Airway epithelial cell (primary cell): ENCODE data around the gene C19orf85. TPM values are rescaled to one million over a fixed set of nuclear protein-coding genes. Genes with fewer than 3 reads are reported as not detected.

ENCODE experiments used
- total RNA-seq: library from RNA; depleted of rRNA; stranded (reverse); fragments of >200 nt; gene quantifications from 2 replicates; pipeline ENCODE4 v1.2.3, GENCODE V29; 2015

The C19orf85 gene
- total RNA-seq, result not detected in 2 replicates

DNA sequence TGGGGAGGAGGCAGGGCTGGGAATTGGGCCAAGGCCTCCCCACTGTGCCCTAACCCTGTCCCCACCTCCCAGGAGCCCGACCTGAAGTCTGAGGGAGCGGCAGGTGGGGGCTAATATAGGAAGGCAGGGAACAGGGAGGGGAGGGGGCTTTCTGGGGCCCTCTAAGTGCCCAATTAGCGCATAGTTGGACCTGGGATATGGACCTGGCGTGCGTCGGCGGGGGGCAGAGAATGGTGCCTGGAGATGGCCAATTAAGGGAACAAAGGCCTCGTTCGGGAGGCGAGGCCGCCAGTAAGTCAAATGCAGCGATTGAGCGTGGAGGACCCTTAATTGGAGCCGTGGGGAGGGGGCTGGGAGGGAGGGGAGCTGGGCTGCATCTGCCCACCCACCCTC, at the start of gene C19orf85:
Gene C19orf85 (minus strand): TSS at position 90 of the 393 bp plus-strand sequence. CDS start 197 bp downstream, outside the sequence.

DNA sequence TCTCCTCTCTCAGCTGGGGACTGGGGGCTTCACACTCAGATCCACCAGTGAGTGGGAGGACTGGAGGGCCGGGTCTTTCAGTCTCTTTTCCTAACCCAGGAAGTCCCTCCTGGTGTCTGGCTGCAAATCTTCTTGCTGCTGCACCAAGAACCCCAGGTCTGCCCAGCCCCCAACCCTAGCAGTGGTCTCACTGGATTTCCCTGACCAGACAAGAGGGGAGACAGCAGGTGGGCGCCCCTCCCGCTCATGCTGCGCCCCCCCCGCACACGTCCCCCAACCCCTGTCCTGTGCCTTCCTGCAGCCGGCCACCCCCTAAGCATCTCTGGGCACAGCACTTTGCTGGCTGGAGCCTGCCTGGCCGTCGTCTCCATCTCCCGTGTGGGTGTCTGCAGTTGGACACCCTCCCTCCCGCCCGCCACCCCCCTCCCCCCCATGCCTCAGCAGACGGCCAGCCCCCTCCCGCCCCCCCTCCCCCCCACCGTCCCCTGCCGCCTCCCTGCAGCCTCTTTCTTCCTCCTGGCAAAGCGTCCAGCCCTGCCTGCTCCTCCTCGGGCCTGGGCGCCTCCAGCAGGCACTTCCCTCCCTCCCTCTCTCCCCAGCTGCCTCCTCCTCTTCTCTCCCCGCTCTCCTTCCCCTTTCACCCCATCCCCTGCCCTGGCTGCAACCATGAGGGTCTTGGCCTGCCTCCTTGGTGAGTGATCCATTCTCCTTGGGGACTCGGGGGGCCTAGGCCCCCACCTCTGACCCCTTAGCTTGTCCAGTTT, 23.6 kb upstream of the C19orf85 start, which contains the start of gene SSC5D:
Gene SSC5D (plus strand): TSS at position 513 of the 764 bp plus-strand sequence. CDS start 154 bp downstream, at position 667.

DNA sequence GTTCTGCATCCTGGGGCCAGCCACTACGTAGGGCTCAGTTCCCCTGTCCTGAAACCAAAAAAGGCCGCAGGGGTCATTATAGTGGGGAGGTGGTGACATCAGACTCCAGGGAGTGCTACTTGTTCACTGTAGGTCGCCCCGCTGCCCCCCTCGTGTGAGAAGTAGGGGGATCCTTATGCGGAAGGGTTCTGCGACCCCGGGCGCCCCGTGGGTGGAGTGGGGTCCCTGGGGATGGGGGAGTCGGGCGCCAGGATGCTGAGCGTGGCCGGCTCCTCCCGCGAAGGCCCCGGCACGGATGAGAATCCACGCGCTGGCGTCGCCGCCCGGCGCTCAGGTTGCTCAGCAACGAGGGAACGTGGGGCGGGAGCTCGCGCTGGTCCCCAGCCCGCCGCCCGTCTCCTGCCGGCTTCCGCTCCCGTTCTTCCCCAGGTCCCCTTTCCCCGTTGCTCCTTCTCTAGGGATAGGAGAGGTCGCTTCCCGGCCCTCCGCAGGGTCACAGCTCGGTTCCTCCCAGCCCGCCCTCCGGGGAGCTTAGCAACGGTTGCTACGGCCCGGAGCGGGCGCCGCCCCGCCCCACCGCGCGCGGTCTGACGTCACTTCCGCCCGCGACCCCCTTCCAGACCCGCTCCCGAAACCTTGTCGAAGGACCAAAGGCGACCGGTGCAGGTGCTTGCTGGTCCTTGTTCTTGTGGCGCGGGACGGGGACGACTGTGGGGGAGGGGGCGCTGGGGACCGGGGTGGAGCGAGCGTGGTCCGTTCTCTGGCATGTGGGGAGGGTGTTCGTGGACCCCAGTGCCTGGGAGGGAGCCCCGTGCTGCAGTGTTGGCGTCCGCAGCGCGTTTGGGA, 20.3 kb upstream of the C19orf85 start, which contains the start of gene NAT14:
Gene NAT14 (plus strand): TSS at position 596 of the 846 bp plus-strand sequence. CDS start 521 bp downstream, outside the sequence.

DNA sequence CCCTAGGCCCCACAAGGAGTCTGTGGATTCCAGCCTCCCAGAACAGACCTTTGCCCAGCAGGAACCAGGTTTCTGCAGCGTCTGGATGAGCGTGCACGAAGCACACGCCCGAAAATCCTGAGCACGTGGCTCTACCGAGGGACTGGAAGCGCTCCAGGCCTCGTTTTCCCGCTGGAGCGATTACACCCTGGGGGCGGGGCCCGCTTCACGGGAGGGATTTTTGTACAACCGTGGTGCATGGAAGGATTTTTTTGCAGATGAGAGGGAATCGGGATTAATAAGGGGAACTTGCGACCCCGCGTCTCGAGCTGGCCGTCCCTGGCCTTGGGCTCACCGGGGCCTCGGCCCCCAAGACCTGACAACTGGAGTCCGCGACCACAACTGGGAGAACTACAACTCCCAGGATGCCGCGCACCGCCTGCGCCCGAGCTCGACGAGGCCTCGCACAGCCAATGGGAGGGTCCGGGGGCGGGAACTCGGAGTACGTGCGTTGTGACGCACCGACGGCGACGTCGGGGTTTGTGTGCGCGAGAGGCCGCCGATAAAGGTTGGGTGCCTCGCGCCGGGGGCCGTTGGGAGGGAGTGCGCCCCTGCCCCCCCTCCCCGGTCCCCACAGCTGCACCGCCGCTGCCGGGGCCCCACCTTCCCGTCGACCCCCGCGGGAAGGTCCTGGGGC, 11.7 kb upstream of the C19orf85 start, which contains the start of gene ZNF628:
Gene ZNF628 (plus strand): TSS at position 518 of the 676 bp plus-strand sequence. CDS start 3,294 bp downstream, outside the sequence.

DNA sequence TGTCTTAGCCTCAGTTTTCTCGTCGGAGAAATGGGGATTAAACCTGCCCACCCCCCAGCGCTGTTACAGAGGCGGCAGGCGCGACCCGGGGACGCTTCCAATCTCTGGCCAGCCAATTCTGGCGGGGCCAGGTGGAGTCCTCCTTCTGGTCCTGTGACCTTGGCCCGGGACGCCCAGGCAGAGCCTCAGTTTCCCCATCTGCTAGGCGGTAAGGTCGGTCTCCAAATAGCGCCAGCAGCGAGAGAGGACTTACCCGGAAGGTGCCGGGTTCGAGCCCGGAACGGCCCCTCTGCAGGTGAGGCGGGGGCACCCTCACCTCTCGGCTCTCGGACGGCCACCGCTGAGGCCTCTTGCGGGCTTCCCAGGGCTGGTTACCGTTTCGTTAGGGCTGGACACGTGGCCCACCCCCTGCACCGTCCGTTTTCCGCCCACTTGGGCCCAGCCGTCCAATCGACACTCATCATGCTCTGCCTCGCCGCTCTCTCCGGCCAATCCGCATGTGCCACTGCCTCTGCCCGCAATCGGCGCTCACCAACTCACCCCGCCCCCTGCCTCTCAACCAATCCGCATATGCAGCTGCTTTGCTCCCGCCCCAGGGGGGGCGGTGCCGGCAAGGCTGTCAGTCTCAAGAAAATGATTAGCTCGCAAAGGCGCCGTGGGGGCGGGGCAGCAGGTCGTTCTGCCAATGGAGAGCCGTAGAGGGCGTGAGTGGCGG, 3.1 kb downstream of the C19orf85 start, which contains the start of gene ISOC2:
Gene ISOC2 (minus strand): TSS at position 384 of the 715 bp plus-strand sequence. CDS start 5,156 bp downstream, outside the sequence.

DNA sequence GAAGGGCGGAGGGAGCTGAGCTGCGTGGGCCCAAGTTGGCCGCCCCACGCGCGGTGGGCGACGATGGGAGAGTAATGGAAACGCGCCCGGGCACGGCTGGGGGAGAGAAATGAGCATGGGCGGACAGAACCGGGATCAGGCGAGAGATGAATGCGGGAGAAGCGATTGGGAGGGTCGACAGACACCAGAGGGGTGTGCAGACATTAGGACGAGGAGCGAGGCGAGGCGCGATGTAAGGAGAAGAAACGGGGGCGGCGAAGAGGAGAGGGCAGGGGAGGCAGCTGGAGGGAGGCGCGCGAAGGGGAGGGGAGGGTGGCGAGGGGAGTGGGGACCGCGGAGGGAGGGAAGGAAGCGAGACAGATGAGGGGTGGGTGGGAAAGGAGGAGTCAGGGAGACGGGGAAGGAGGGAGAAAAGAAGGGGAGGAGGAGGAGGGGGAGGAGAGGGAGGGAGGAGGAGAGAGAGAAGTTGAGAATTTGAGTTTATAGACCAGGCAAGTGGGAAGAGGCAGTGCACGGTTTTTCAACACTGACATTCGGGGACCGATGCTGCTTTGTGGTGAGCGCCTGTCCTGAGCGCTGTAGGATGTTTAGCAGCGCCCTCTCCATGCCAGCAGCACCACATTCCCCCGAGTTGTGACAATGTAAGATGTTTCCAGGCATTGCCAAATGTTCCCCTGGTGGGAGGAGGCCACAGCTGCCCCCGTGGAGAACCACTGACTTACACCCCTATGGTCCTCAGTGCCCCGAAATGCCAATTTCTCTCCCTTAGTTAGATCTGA, 21.3 kb downstream of the C19orf85 start, which contains the start of gene SHISA7:
Gene SHISA7 (minus strand): TSS at position 256 of the 779 bp plus-strand sequence. CDS start 437 bp downstream, outside the sequence.

Other genes with a start within 250 kb of the C19orf85 start
- gene TMEM86B, start 236.0 kb downstream of the C19orf85 start, total RNA-seq, result 1.1 and 2.4 TPM in 2 replicates
- 38.7 and 50.4 TPM in 2 replicates for gene PPP6R1, start 205.7 kb downstream of the C19orf85 start, total RNA-seq
- gene HSPBP1, start 184.6 kb downstream of the C19orf85 start, total RNA-seq, result 61.6 and 84.8 TPM in 2 replicates
- 1.6 and 5.0 TPM in 2 replicates for gene BRSK1, start 180.8 kb downstream of the C19orf85 start, total RNA-seq
- not detected in 2 replicates for gene TMEM150B, start 139.4 kb downstream of the C19orf85 start, total RNA-seq
- 14.7 and 18.8 TPM in 2 replicates for gene KMT5C, start 124.9 kb downstream of the C19orf85 start, total RNA-seq
- 0.35 TPM in 1 of 2 replicates, not detected in the other for gene COX6B2, start 110.0 kb downstream of the C19orf85 start, total RNA-seq
- not detected in 2 replicates for gene GARIN5B, start 101.5 kb downstream of the C19orf85 start, total RNA-seq
- 5.5 and 6.1 TPM in 2 replicates for gene IL11, start 94.3 kb downstream of the C19orf85 start, total RNA-seq
- gene TMEM190, start 87.9 kb downstream of the C19orf85 start, total RNA-seq, result not detected in 2 replicates
- gene TMEM238, start 80.5 kb downstream of the C19orf85 start, total RNA-seq, result 11.8 and 33.3 TPM in 2 replicates
- gene RPL28, start 78.8 kb downstream of the C19orf85 start, total RNA-seq, result 279 and 544 TPM in 2 replicates
- gene UBE2S, start 57.0 kb downstream of the C19orf85 start, total RNA-seq, result 144 and 190 TPM in 2 replicates
- not detected in 2 replicates for gene SHISA7, start 21.5 kb downstream of the C19orf85 start, total RNA-seq
- gene ISOC2, start 3.1 kb downstream of the C19orf85 start, total RNA-seq, result 70.7 and 87.7 TPM in 2 replicates
- 3.7 and 10.4 TPM in 2 replicates for gene ZNF628, start 11.9 kb upstream of the C19orf85 start, total RNA-seq
- 16.7 and 39.8 TPM in 2 replicates for gene NAT14, start 20.4 kb upstream of the C19orf85 start, total RNA-seq
- 0.09 TPM in 1 of 2 replicates, not detected in the other for gene SSC5D, start 23.7 kb upstream of the C19orf85 start, total RNA-seq
- gene SBK2, start 72.4 kb upstream of the C19orf85 start, total RNA-seq, result not detected in 2 replicates
- gene SBK3, start 80.8 kb upstream of the C19orf85 start, total RNA-seq, result not detected in 2 replicates
- 7.2 and 7.6 TPM in 2 replicates for gene ZNF579, start 116.1 kb upstream of the C19orf85 start, total RNA-seq
- gene FIZ1, start 134.8 kb upstream of the C19orf85 start, total RNA-seq, result 3.1 and 3.7 TPM in 2 replicates
- 27.2 and 31.9 TPM in 2 replicates for gene ZNF524, start 135.5 kb upstream of the C19orf85 start, total RNA-seq
- gene ZNF865, start 140.9 kb upstream of the C19orf85 start, total RNA-seq, result 4.4 and 5.8 TPM in 2 replicates
- gene ZNF784, start 159.8 kb upstream of the C19orf85 start, total RNA-seq, result 4.1 and 6.1 TPM in 2 replicates
- 10.5 and 29.2 TPM in 2 replicates for gene ZNF580, start 176.3 kb upstream of the C19orf85 start, total RNA-seq
- 30.8 and 37.0 TPM in 2 replicates for gene ZNF581, start 178.9 kb upstream of the C19orf85 start, total RNA-seq
- 14.0 and 18.0 TPM in 2 replicates for gene CCDC106, start 183.5 kb upstream of the C19orf85 start, total RNA-seq
- gene U2AF2, start 190.3 kb upstream of the C19orf85 start, total RNA-seq, result 174 and 255 TPM in 2 replicates
- gene EPN1, start 210.5 kb upstream of the C19orf85 start, total RNA-seq, result 137 and 177 TPM in 2 replicates